RCC 7860 (cell line): Measurements from ENCODE around the gene DOCK3.
"Not testable (repeated sequence)": the region's sequence is repeated elsewhere in the genome, so short reads cannot be mapped to it uniquely, and the experiment has no call there.

Experiments used
- DNase-seq: peaks from one replicate; pipeline ENCODE4 v3.0.0-alpha.2; 2015; ENCODE audit warnings: low spot score
- FAIRE-seq: peaks from 2 replicates; lab custom pipeline; 2012; peaks lifted over from hg19 to GRCh38; lab: Jason Lieb, UNC

DOCK3 gene

DNA sequence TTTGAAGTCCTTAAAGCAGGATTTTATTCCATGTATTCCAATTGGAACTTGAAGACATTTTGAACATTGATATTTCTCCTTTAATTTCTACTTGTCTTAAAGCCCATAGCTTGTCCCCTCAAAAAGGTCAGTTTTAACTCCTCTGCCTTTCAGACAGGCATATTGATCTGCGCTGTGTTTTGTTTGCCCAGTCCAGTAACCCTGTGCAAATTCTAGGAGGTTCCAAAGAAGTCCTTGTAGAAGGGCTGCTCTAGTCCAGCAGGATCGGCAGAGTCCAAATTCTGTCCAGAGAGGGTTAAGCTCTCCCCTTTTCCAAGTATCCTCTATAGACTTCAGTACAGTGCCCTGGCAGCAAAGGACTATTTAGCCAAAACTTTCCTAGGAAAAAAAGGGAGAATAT is 604.7 kb downstream of the DOCK3 start:
- no peak for FAIRE-seq

DNA sequence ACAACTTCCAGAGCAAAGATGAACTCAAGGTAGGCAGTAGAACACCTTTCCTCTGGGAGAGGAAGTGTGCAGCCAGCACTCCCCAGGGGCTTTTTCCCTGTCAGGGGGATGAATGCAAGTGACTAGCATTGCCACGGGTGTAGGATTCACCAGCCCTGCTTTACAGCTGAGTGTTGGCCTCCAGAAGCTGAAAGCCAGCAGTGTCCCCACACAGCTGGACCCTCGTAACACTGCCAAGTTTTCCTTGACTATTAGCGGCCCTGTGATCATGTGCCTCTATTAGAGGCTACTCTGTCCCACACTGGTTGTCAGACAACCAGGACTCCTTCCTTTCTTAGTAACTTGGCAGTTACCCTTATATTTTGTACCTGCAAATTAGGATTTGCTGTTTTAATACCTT is 605.4 kb downstream of the DOCK3 start:
- DNase-seq, result no peak
- no peak for FAIRE-seq

More for the DNA sequence above, 604.7 kb downstream of the DOCK3 start:
- DNase-seq, result no peak

DNA sequence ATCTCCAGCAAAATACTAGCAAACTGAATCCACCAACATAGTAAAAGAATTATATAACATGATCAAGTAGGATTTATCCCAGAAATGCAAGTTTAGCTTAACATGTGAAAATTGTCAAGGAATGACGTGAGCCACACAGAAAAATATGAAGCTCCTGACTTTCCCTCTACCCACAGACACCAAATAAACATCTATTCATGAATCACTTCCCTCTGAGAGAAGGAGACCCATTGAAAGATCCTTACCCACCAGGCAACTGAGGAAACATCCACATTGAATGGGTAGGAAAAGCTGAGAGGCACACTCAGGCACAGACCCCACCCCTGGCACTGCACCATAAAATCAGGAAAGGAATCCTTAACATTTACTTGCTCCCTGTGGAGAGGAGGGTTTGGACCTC is 608.2 kb downstream of the DOCK3 start:
- DNase-seq (no peak), FAIRE-seq (no peak)

- no peak for FAIRE-seq
- DNase-seq, result no peak
These were observed 608.7 kb downstream of the DOCK3 start for GRCh38 chr3:51283421-51283820.

- no peak for DNase-seq
- FAIRE-seq, result no peak
These were observed 620.9 kb downstream of the DOCK3 start for GRCh38 chr3:51295625-51296024.

DNA sequence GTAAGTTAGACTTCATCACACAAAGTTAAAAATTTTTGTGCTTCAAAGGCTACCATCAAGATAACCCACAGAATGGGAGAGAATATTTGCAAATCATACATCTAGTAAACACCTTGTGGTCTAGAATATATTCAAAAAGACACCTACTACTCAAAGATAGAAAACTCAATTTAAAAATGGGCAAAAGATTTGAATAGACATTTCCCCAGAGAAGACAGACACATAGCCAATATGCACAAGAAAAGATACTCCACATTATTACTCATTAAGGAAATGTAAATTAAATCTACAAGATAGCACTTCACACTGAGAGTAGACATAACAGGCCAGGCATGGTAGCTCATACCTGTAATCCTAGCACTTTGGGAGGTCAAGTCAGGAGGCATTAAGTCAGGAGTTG is 622.6 kb downstream of the DOCK3 start:
- FAIRE-seq (no peak), DNase-seq (no peak)

DNA sequence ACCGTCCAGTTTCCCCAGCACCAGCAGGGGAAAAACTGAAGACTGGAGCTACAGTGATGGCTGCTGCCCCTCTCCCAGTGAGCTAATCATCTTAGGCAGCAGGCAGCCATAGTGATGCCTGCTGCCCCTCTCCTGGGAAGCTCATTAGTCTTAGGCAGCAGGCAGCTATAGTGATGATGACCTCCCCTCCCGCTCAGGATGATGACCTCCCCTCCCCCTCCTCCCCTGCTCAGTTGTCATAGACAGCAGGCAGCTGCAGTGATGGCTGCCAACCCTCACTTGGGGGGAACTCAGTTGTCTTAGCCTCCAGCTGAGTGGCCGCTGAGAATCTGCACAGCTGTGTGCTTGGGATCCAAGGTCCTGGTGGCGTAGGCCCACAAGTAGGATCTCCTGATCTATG is 629.5 kb downstream of the DOCK3 start:
- no peak for FAIRE-seq
- DNase-seq, result no peak

GRCh38 chr3:51306093-51306492 is 631.4 kb downstream of the DOCK3 start:
- no peak for FAIRE-seq
- DNase-seq, result no peak

- FAIRE-seq, result no peak
These were observed 632.7 kb downstream of the DOCK3 start for GRCh38 chr3:51307458-51307857.

DNA sequence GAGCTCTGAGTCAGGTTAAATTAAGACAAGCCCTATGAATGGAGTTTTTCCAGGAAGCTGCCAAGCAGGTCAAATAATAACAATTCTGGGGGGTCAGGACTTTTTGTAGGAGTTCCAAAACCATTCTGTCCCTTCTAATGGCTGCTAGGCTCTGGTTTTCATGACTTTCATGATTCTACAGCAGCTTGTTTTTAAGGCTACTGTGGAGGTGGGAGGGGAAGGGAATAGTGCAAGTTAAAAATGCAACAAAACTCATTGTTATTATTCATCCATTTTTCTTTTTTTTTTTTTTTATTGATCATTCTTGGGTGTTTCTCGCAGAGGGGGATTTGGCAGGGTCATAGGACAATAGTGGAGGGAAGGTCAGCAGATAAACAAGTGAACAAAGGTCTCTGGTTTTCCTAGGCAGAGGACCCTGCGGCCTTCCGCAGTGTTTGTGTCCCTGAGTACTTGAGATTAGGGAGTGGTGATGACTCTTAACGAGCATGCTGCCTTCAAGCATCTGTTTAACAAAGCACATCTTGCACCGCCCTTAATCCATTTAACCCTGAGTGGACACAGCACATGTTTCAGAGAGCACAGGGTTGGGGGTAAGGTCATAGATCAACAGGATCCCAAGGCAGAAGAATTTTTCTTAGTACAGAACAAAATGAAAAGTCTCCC is 633.3 kb downstream of the DOCK3 start:
- not testable (repeated sequence) for FAIRE-seq

More at GRCh38 chr3:51307458-51307857, 632.7 kb downstream of the DOCK3 start:
- DNase-seq, result no peak

GRCh38 chr3:51311055-51311454 is 636.3 kb downstream of the DOCK3 start:
- FAIRE-seq (no peak), DNase-seq (no peak)

More for the DNA sequence above, 633.3 kb downstream of the DOCK3 start:
- not testable (repeated sequence) for DNase-seq

- FAIRE-seq, result no peak
- DNase-seq, result no peak
These were observed 653.5 kb downstream of the DOCK3 start for GRCh38 chr3:51328206-51328605.

GRCh38 chr3:51330046-51330445 is 655.3 kb downstream of the DOCK3 start:
- no peak for DNase-seq
- FAIRE-seq, result no peak

- DNase-seq (no peak), FAIRE-seq (no peak)
These were observed 657.4 kb downstream of the DOCK3 start for GRCh38 chr3:51332156-51332555.

DNA sequence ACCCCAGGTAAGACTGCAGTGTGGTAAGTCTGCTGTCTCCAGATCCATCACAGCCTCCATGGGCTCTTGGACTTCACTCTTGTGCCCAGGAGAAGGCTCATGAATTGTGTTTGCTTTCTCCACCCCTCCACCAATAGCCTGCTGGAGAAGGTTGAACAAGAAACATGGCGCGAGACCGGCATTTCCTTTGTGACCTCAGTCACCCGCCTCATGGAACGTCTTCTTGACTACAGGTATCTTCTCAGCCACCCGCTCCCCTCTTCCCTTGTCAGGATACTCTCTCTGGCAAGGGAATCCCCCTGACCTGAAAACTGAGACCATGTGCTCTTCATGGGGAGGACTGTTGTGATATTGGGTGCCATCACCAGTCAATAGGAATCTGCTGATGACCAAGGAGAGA is 658.3 kb downstream of the DOCK3 start:
- FAIRE-seq, result no peak
- DNase-seq, result no peak

DNA sequence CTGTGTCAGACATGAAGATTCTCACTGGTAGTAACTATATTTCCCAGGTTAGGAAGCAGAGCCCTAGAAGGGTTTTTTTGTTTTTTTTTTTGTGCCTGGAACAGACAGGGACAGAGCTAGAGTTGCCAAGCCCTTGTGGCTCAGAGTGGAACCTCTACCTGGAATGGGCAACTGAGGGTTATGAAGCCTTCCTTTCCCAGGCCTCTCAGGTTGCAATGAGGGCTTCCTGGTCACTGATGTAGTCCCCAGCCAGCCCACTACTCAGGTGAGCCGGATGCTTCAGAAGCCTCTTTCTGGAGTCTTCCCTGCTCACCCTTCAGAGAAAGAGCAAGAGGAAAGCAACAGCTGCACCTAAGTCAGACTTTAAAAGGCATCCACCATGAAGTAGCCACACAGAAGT is 661.5 kb downstream of the DOCK3 start:
- FAIRE-seq (no peak), DNase-seq (no peak)

DNA sequence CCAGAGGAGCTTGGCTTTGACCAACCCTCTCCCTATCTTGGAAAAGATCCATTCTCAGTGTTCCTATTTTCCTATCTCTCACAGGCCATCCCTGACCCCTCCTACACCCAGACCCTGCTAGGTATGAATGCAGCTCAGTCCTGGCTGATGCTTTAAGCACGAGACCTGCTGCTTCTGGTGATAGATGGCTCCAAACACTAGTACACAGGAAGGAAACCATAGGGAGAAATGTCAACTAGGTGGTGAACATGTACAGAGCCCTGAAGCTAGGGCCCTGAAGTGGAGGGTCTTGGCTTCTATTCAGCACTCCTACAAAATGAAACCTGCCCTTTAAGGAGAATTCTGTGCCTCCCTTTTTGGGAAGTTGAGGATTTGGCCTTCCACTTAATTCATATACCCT is 662.9 kb downstream of the DOCK3 start:
- no peak for FAIRE-seq
- no peak for DNase-seq

DNA sequence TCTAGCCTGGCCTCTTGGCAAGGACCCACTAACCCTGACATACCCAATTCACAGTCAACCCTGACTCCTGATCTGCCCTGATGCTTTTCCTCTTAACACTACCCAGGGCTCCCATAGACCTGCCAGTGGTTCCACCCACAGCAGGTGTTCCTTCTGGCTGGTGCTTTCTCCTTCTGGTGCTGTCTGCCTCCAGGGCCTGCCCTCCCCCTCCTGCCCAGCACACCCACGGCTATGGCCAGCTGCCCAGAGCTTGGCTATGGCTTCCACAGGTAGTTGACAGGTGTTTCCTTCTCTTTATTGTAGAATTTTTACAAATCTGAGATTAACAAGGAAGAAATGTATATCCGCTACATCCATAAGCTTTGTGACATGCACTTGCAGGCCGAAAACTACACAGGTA is 663.9 kb downstream of the DOCK3 start:
- DNase-seq, result no peak
- FAIRE-seq, result no peak

GRCh38 chr3:51340013-51340829 is 665.5 kb downstream of the DOCK3 start:
- peak; percentile 87 for FAIRE-seq
- peak; percentile 90 for DNase-seq

DNA sequence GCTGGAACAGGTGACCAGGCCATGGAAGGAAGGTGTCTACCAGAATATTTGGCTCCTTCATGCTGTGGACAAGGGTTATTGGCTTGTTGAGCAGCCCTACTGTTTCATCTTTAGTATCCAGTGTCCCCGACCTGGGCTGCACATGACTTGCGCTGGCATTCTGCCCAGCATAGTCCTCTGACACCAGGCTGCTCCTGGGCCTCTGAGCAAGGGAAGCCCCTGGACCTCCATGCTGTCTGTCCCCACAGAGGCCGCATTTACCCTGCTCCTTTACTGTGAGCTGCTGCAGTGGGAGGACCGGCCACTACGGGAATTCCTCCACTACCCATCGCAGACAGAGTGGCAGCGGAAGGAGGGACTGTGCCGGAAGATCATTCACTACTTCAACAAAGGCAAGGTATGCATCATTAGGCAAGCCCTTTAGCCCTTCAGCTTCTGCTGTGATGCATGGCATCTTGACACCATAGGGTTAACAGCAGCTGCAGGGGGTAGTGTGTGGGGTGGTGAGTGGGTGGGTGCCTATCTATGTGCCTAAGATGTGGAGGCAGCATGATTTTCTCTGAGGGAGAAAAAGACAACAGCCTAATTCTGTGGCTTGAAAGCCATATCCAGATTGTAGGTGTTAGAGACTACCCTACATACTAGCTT is 666.4 kb downstream of the DOCK3 start:
- FAIRE-seq, result peak; percentile 31
- DNase-seq, result peak; percentile 73

DNA sequence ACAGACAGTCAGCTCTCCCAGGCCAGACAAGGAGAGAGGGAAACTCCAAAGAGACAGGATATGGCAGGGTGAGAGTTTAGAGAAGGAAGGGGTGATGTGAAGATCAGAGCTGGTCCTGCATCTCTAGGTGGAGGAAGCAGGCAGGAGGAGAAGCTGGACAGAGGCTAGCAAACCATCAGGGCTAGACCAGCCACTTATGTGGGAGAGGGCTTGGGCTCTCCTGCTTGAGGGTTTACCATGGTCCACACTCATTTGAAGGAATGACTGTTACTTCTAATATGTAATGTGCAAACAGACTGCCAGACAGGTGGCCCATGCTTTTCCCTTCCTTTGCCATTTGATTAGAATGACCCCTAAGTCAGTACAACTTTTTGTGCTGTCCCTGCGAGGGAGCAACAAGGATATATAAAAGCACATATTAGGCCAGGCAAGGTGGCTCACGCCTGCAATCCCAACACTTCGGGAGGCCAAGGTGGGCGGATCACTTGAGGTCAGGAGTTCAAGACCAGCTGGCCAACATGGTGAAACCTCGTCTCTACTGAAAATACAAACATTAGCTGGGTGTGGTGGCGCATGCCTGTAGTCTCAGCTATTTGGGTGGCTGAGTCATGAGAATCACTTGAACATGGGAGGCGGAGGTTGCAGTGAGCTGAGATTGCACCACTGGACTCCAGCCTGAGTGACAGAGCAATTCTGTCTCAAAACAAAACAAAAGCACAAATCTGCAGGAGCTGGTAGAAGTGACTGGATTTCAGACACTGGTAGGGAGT is 669.4 kb downstream of the DOCK3 start:
- DNase-seq (no peak), FAIRE-seq (no peak)
